Stimulated activated effector memory CD8-positive, alpha-beta T cell treated with anti-CD3 and anti-CD28 coated beads, Interleukin-12 subunit alpha, Interleukin-12 subunit beta, amount 100 ng/mL, for 72 hours (primary cell): ENCODE data around the gene NACC2.

Experiments
- ATAC-seq: fragments of 150-1000 bp; cut with Tn5 transposase; 2 replicates; pipeline ENCODE4 v1.10.0; 2021
- DNase-seq, 2 donors: peaks; one replicate each; pipeline ENCODE4 v3.0.0; 2021 to 2022; ENCODE audit warnings: low spot score in 2 of 2
- H3K27ac Mint-ChIP-seq: one replicate; pipeline ENCODE4 v1.8.0; 2022; ENCODE audit warnings: mild to moderate bottlenecking, mixed read lengths
- H3K36me3 Mint-ChIP-seq: one replicate; pipeline ENCODE4 v1.8.0; 2022; ENCODE audit warnings: mild to moderate bottlenecking, mixed read lengths
- H3K4me1 Mint-ChIP-seq: one replicate; pipeline ENCODE4 v1.8.0; 2022; ENCODE audit warnings: mixed read lengths
- H3K4me3 Mint-ChIP-seq: one replicate; pipeline ENCODE4 v1.8.0; 2022; ENCODE audit warnings: mild to moderate bottlenecking, mixed read lengths
- H3K9me3 Mint-ChIP-seq: one replicate; pipeline ENCODE4 v1.8.0; 2022; ENCODE audit warnings: mixed read lengths

NACC2 gene

DNA sequence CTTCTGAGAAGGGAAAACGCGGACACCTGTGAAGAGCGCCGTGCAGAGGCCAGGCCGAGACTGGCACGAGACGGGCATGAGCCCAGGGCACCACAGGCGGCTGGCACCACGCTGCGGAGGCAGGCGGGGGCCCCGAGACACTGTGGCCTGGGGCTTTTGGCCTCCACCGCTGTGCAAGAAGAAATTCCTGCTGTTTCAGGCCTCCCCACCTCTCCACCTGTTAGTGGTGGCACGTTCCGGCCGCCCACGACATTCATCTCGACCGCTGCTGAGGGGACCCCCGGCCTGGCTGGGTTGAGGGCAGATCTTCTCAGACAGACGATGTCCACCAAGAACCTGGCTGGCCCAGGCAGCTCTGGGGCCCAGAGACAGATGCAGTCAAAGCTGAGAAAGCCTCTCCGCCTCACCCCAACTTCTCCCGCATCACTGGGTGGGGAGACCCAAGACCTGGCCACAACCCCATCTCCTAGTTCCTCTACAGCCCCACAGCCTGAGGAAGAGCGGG lies 11.5 kb downstream of the NACC2 start:
- Mint-ChIP-seq H3K27ac (no peak overlapping the region), H3K4me3 (no peak overlapping the region), H3K36me3 (no peaks in the 10 kb centered on the region), H3K9me3 (no peaks in the 10 kb centered on the region), H3K4me1 (peaks cover 41% of the 10 kb centered on the region)
- ATAC-seq (no peak), DNase-seq (no peak)

DNA sequence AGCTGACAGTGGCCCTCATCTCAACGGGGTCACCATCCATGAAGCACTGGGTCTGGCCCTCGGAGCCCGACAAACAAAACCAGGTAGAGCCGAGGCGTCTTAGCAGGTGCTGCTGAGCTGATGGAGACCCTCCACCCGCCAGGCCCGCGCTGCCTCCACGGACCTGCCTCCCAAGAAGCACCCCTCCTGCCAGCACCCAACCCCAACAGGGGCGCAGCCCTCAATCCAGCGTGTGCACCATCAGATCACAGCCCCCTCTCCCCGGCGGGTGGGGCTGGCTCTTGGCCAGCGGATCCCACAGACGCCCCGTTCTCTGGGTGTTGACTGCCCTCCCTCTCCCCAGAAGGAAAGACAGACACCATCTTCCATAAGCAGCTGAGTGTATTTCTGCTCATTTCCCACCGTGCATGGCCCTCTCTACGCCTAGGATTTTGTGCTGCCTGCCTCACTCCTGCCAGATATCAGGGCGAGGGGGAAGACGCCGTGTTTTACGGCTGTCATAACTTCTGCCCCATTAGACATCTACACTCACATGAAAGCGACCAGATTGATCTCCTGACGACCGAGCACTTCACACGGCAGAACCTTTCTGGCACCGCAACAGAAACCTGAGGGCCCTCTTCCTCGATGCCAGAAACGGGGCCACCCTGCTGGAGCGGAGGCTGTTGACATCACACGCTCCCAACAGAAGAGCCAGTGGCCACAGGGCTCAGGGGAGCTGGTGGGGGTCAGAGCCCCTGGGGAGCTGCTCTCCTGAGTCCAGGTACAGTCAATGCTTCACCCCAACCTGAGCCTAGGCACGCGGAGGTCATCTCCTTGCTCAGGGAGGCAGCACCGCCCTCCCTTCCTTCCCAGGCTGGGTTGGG lies 12.4 kb downstream of the NACC2 start:
- Mint-ChIP-seq H3K27ac (peak overlapping the region; percentile 56), H3K9me3 (no peaks in the 10 kb centered on the region), H3K4me3 (no peak overlapping the region), H3K36me3 (no peaks in the 10 kb centered on the region), H3K4me1 (peaks cover 41% of the 10 kb centered on the region)
- no peak for DNase-seq
- no peak for ATAC-seq

DNA sequence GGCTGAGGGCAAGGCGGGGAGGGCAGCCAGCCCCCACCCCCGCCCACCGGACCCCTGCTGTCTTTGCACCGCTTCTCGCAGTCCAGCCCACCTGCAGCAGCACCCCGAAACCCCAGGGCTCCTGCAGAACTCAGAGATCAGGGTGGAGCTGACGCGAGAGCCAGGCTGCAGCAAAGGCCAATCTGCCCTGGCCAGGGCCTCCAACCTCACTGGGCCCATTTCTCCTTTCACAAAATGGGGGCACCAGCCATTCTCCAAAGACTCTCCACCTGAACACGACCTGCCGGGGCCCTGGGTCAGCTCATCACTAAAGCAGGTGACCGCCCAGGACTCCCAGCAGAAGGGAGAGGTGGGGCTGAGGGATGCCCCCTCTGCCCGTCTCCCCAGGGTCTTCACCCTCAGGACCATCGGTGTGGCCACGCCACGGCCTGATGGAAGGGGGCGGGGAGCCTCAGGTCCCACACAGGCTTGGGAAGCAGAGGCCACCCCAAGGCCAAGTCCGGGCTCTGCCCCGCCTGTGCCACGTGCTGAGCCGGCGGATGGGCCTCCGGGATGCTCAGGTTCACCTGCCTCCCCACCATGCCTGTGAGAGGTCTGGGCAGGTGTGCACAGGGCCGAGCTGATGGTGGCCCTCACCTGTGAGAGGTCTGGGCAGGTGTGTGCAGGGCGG lies 13.1 kb downstream of the NACC2 start:
- H3K9me3 Mint-ChIP-seq: no peaks in the 10 kb centered on the region
- H3K27ac Mint-ChIP-seq: no peak overlapping the region
- no peaks in the 10 kb centered on the region for H3K36me3 Mint-ChIP-seq
- H3K4me1 Mint-ChIP-seq: peaks cover 46% of the 10 kb centered on the region
- ATAC-seq: no peak
- no peak overlapping the region for H3K4me3 Mint-ChIP-seq
- no peak for DNase-seq

DNA sequence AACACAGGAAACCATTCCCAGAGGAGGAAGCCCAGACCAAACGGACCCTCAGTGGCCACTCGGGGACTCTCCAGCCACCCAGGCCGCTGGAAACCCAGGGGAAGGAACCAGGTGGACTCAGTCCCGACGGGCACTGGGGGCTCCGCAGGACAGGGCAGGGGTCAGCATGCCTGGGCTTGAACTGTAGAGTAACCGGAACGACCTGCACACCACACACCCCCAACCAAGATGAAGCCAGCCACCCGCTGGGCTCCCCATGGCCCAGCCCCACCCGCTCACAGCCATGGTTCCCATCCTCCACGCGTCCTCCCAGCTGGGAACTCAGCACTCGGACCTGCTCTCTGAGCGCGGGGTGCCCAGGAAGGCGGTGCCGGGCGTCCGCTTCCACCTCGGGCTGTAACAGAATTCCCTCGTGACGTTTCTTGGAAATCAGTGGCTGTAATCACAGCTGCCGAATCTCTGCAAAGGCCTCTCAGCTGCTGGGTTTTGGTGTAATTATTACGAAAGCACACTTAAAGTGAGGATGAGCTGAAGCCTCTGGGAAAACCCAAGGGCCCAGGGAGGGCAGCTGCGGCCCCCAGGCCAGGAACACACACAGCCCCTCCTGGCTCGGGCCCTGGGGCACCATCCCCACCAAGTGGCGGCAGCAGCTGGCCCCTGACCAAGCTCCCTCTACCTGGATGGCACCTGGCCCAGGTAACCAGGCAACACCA lies 13.8 kb downstream of the NACC2 start:
- Mint-ChIP-seq H3K9me3 (no peaks in the 10 kb centered on the region), H3K4me3 (no peak overlapping the region), H3K36me3 (no peaks in the 10 kb centered on the region), H3K27ac (no peak overlapping the region), H3K4me1 (peaks cover 45% of the 10 kb centered on the region)
- ATAC-seq (no peak), DNase-seq (no peak)

DNA sequence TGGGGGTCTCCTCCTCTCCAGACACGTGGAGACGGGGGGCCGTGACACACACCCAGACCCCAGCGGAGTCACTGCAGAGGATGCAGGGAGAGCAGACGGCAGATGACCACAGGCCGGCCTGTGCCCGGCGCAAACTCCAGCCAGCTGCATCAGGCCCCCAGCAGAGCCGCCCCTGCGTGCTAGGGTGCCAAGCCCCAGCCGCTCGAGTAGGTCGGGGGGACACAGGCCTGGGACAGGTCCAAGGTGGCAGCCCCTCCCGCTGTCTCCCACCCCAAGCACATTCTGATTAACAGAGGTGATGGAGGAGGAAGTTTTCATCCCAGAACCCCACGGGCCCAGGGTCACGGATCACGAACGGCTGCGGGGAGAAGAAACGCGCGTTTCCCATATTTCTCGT lies 14.4 kb downstream of the NACC2 start:
- H3K36me3 Mint-ChIP-seq: no peaks in the 10 kb centered on the region
- peak overlapping the region; percentile 65 for H3K27ac Mint-ChIP-seq
- H3K4me3 Mint-ChIP-seq: no peak overlapping the region
- no peak for DNase-seq
- H3K9me3 Mint-ChIP-seq: no peaks in the 10 kb centered on the region
- no peak for ATAC-seq
- H3K4me1 Mint-ChIP-seq: peaks cover 50% of the 10 kb centered on the region

DNA sequence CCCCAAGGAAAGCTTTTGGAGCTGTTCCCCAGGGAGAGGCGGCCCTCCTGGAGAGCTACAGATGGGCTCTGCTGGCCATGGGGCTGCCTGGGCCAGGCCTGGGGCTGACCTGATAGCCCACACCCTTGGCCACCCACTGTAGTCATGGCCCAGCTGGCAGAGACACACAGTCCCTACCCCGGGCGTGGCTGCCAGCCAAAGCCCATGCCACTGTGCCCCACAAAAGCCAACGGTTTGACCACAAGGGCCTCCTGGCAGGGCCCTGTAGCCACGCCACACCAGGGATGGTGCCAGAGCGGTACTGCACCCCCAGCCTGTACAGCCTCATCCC lies 15.2 kb downstream of the NACC2 start:
- H3K36me3 Mint-ChIP-seq: no peaks in the 10 kb centered on the region
- ATAC-seq: peak; percentile 14
- no peak overlapping the region for H3K4me3 Mint-ChIP-seq

DNA sequence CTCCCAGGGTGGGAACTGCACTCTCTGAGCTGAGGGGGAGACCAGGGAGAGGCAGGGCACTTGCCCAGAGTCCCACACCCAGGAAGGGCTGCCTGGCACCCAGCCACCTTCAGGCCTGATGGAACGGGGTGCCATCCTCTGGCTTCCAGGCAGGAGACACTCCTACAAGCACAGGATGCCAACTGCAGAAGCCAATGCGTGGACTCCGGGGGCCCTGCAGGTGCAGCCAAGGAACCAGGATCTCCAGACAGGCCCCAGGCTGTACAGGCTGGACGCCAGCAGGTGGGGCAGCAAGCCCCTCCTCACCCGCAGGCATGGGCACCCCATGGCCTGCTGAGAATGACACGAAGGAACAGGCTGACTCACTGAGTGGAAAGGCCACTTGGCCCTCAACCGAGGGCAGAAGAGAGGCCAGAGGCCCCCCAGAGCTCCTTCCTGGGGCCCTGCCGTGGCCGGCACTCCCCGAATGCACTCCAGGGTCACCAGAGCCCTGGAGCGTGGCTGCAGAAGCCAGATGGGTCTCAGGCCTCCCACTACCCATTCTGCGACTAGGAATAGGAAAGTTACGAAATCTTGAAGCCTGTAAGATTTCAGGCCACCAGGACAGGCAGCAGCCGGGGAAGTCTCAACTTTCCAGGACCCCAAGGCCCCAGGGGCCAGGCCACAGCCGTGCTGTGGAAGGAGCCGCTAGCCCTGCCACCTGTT lies 15.7 kb downstream of the NACC2 start:
- Mint-ChIP-seq H3K4me3 (no peak overlapping the region), H3K27ac (peak overlapping the region; percentile 58), H3K9me3 (no peaks in the 10 kb centered on the region), H3K36me3 (no peaks in the 10 kb centered on the region), H3K4me1 (peaks cover 50% of the 10 kb centered on the region)
- DNase-seq (no peak), ATAC-seq (no peak)

More for the DNA sequence above, 15.2 kb downstream of the NACC2 start:
- Mint-ChIP-seq H3K9me3 (no peaks in the 10 kb centered on the region), H3K27ac (peak overlapping the region; percentile 65), H3K4me1 (peaks cover 54% of the 10 kb centered on the region)
- no peak for DNase-seq

DNA sequence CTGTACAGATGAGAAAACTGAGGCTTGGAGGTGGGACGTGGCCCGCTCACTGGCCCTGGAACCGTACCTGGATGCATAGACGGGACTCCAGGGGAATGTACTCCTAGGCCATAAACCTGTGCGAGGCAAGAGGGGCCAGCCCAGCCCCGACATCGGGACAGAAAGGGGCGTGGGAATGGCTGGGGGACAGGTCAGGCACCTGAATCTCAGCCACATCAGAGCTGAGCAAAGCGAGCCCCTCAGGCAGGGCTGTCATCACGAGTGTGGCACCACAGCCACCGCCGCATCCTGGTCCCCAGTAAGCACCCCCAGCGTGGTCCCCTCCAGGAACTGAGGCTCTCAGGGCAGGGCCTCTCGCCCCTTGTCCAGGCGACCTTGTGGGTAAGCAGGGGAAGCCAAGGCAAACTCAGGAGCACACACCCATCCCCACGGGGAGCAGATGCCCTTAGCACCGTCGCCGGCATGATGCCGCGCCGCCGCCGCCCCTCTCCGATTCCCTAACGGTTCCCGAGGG lies 16.5 kb downstream of the NACC2 start:
- no peak for ATAC-seq
- peak overlapping the region; percentile 58 for H3K27ac Mint-ChIP-seq
- DNase-seq: no peak
- no peak overlapping the region for H3K4me3 Mint-ChIP-seq
- peaks cover 42% of the 10 kb centered on the region for H3K4me1 Mint-ChIP-seq
- H3K36me3 Mint-ChIP-seq: no peaks in the 10 kb centered on the region
- no peaks in the 10 kb centered on the region for H3K9me3 Mint-ChIP-seq

DNA sequence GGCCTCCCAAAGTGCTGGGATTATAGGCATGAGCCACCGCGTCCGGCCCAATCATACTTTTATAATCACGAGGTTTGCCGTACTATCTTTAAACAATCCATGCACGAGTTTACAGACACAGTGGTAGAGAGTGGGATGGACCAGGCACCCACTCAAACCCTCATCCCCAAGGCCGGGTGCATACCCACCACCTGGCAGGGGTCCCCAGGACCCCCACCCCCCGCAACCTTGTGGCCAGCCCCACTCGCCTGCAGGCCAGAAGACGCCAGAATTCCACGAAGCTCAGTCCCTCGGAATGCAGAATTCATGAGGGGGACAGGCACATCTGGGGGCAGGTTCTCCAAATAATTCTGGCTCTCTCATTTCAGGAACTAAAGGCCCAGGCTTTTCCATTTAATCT lies 17.1 kb downstream of the NACC2 start:
- Mint-ChIP-seq H3K4me3 (no peak overlapping the region), H3K27ac (no peak overlapping the region), H3K4me1 (peaks cover 38% of the 10 kb centered on the region), H3K9me3 (no peaks in the 10 kb centered on the region), H3K36me3 (no peaks in the 10 kb centered on the region)
- ATAC-seq (no peak), DNase-seq (no peak)

DNA sequence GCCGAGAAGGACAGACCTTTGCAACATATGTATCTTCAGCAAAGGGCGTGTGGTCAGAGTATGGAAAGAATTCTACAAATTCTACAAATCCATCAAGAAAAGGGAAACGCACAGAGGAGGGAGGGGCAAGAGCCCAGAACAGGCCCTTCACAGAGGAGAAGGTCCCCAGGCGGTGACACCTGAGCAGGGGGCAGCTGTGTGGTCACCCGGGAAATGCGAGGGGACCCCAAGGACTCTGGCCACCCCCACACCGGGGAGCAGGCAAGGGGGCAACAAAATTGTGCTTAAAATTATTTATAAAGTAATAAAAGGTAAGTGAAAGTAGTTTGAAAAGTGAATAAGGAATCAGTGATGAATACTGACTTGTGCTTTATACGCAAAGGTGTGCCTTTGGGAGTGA lies 17.6 kb downstream of the NACC2 start:
- H3K4me3 Mint-ChIP-seq: no peak overlapping the region
- no peak overlapping the region for H3K27ac Mint-ChIP-seq

DNA sequence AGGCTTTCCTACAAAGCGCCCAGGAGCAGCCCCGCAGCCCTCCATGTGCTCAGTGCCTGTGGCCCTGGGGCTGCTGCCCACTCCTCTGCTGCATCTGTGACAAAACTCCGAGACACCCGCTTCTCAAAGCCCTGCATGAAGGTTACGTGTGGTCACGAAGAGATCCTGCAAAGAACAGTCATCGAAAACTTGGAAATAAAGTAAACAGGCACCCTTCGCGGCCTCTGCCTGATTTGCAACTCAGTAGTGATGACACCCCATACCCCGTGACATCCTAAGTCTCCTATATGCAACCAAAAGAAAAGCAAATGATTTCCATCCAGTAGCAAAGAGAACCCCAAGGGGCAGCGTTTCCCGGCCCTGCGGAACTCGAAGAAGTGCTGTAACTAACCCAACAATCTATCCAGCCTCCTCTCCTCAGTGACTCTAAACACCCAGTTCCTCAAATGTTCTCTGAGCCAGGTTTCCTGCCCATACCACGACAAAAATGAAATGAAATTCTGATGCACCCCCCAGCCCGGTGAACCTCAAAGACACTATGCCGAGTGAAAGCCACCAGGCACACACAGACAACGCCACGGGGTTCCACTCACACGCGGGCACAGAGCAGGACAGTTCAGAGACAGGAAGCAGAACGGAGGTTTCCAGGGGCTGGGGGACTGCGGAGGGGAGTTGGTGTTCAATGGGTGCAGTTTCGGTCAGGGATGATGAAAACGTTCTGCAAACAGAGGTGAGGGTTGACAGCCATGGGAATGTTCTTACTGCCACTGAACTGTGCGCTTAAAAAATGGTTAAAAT lies 19.0 kb downstream of the NACC2 start:
- H3K36me3 Mint-ChIP-seq: peaks cover 4% of the 10 kb centered on the region
- no peaks in the 10 kb centered on the region for H3K9me3 Mint-ChIP-seq
- H3K4me1 Mint-ChIP-seq: peaks cover 32% of the 10 kb centered on the region
- peak overlapping the region; percentile 52 for H3K27ac Mint-ChIP-seq
- no peak for ATAC-seq
- no peak overlapping the region for H3K4me3 Mint-ChIP-seq
- DNase-seq: no peak

More for the DNA sequence above, 17.6 kb downstream of the NACC2 start:
- no peak for DNase-seq
- Mint-ChIP-seq H3K36me3 (no peaks in the 10 kb centered on the region), H3K9me3 (no peaks in the 10 kb centered on the region), H3K4me1 (peaks cover 33% of the 10 kb centered on the region)
- ATAC-seq: no peak

DNA sequence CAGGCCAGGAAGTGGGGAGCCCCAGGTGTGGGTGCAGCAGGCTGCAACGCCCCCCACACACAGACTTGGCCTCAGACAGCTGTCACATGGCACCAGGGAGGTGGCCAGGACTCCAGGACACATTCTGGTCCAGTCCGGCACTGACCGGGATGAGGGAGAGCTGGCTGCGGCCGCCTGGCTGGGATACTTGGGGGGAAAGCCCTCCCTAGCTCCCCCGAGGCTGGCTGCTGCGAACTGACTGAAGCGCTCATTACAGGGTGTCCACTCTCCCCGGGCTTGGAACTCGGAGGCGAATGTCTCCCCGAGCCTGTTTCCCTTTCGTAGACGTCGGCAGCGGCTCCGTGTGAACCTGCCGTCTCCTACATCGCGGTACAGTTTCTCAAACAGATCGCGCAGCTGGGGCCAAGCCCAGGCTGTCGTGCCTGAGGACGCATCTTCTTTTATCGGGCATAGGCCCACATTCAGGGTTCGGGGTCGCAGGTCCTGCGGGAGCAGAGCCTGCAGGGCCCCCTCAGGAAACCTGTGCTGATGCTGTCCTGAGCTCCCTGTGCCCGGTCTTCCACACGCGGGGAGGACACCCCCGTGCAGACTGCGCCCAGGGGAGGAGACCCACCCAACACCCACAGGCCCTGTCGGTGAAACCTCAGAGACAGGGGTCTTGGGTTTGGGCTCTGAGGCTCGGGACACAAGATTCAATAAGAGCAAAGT lies 19.8 kb downstream of the NACC2 start:
- no peak overlapping the region for H3K4me3 Mint-ChIP-seq
- H3K4me1 Mint-ChIP-seq: peaks cover 30% of the 10 kb centered on the region
- H3K27ac Mint-ChIP-seq: peak overlapping the region; percentile 52
- no peak for ATAC-seq
- H3K36me3 Mint-ChIP-seq: peaks cover 9% of the 10 kb centered on the region
- no peak for DNase-seq
- no peaks in the 10 kb centered on the region for H3K9me3 Mint-ChIP-seq

DNA sequence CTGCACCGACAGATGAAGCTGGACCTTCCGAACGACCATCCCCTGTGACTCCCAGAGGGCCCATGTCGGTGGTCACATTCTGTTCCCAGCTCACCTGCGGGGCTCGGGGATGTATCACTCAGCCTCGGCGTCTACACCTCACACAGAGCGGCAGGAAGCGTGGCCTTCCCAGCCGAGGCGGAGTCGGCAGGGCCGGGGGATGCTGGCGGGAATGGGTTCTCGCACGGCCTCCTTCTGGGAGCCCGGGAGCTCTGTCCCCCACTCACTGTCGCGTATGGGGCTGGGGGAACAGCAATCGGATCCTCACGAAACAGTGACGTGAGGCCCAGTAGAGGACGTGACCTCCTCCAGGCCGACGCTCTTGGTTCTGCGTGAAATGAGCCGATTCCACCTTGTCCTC lies 20.4 kb downstream of the NACC2 start:
- DNase-seq (no peak), ATAC-seq (no peak)
- Mint-ChIP-seq H3K9me3 (no peaks in the 10 kb centered on the region), H3K4me3 (no peak overlapping the region), H3K4me1 (peaks cover 26% of the 10 kb centered on the region), H3K36me3 (peaks cover 9% of the 10 kb centered on the region), H3K27ac (no peak overlapping the region)
